Measurements from ENCODE around the gene RAB10. TPM values are rescaled to one million over a fixed set of nuclear protein-coding genes. Genes with fewer than 3 reads are reported as not detected.
A peak's percentile ranks its signal among the peaks of the same experiment; 100 is the strongest.

Gene RAB10
- total RNA-seq = 100 to 1,000 TPM; 115 to 121 TPM
- 102 TPM for polyA plus RNA-seq (2013, experiment 1 of 2)
- polyA plus RNA-seq (2013, experiment 2 of 2) = 95.8 TPM
- long read RNA-seq, experiment 1, transcript RAB10-201 (6 exons, 3,535 nt) = major isoform, 29 of 56 reads
- long read RNA-seq, experiment 1, partial matches to known transcripts = 21 of 56 reads
- long read RNA-seq, experiment 1, other reads (novel, unspliced or antisense) = 6 of 56 reads
- long read RNA-seq, experiment 2, transcript RAB10-201 (6 exons, 3,535 nt) = major isoform, 262 of 282 reads
- long read RNA-seq, experiment 2, partial matches to known transcripts = 13 of 282 reads
- long read RNA-seq, experiment 2, other reads (novel, unspliced or antisense) = 7 of 282 reads
- long read RNA-seq, experiment 3, transcript RAB10-201 (6 exons, 3,535 nt) = major isoform, 611 of 632 reads
- long read RNA-seq, experiment 3, partial matches to known transcripts = 9 of 632 reads
- long read RNA-seq, experiment 3, other reads (novel, unspliced or antisense) = 12 of 632 reads
- long read RNA-seq, experiment 4, transcript RAB10-201 (6 exons, 3,535 nt) = major isoform, 83 of 98 reads
- long read RNA-seq, experiment 4, partial matches to known transcripts = 10 of 98 reads
- long read RNA-seq, experiment 4, other reads (novel, unspliced or antisense) = 5 of 98 reads

- WGBS, 2 experiments (ENCODE audit: insufficient coverage in 1 of 2, insufficient read length in 1 of 2) = 0 to 1% methylated on average over 31 to 93 of the region's 94 CpGs
- DNase-seq = peak; percentile 100
- H3K36me3 Mint-ChIP-seq (ENCODE audit: low read depth) = peaks cover 21% of the 10 kb centered on the region
- H3K27me3 ChIP-seq (ENCODE audit: control insufficient read depth, insufficient read depth, low read length, poor library complexity, severe bottlenecking) = no peaks in the 10 kb centered on the region
- no peaks in the 10 kb centered on the region for H3K9me3 Mint-ChIP-seq
- H3K9me3 ChIP-seq (ENCODE audit: control insufficient read depth, low read length) = no peaks in the 10 kb centered on the region
- H3K36me3 ChIP-seq (ENCODE audit: control insufficient read depth, insufficient read depth, low read length) = peaks cover 21% of the 10 kb centered on the region
- peak within 1 kb of the TSS; percentile 98 for H3K4me3 ChIP-seq (ENCODE audit: low read length)
- H3K9ac ChIP-seq (ENCODE audit: extremely low read depth, low read length, poor library complexity, severe bottlenecking) = peak within 1 kb of the TSS; percentile 85
- H3K4me3 Mint-ChIP-seq = peak within 1 kb of the TSS; percentile 95
- H3K4me1 ChIP-seq (ENCODE audit: control insufficient read depth, insufficient read depth, low read length) = peaks cover 5% of the 10 kb centered on the region
- H3K4me1 Mint-ChIP-seq = peaks cover 7% of the 10 kb centered on the region
- peak within 1 kb of the TSS; percentile 99 for H3K27ac Mint-ChIP-seq
- H3K27ac ChIP-seq (ENCODE audit: low read depth, low read length) = peak within 1 kb of the TSS; percentile 87
- H3K27me3 Mint-ChIP-seq (ENCODE audit: insufficient read depth) = no peaks in the 10 kb centered on the region
- peak; percentile 14 for TF ChIP-seq CTCF (conservative IDR thresholded peaks at IDR 0.05)
Measured at GRCh38 chr2:26033818-26034636, at the start of gene RAB10. RAB10 (plus strand) TSS chr2:26034084; CDS start chr2:26034609, 525 bp downstream.

- Mint-ChIP-seq H3K27me3 (ENCODE audit: insufficient read depth) (no peaks in the 10 kb centered on the region), H3K4me1 (peaks cover 3% of the 10 kb centered on the region), H3K36me3 (ENCODE audit: low read depth) (no peaks in the 10 kb centered on the region), H3K4me3 (no peak overlapping the region), H3K9me3 (no peaks in the 10 kb centered on the region), H3K27ac (no peak overlapping the region)
- no peak for TF ChIP-seq CTCF (conservative IDR thresholded peaks at IDR 0.05)
- no peaks in the 10 kb centered on the region for H3K4me1 ChIP-seq (ENCODE audit: control insufficient read depth, insufficient read depth, low read length)
- H3K36me3 ChIP-seq (ENCODE audit: control insufficient read depth, insufficient read depth, low read length) = no peaks in the 10 kb centered on the region
- WGBS, 2 experiments (ENCODE audit: insufficient coverage in 1 of 2, insufficient read length in 1 of 2) = 93 to 96% methylated on average over 9 of the region's 9 CpGs
- DNase-seq = no peak
- no peaks in the 10 kb centered on the region for H3K9me3 ChIP-seq (ENCODE audit: control insufficient read depth, low read length)
- no peak overlapping the region for H3K27ac ChIP-seq (ENCODE audit: low read depth, low read length)
- no peaks in the 10 kb centered on the region for H3K27me3 ChIP-seq (ENCODE audit: control insufficient read depth, insufficient read depth, low read length, poor library complexity, severe bottlenecking)
- no peak overlapping the region for H3K9ac ChIP-seq (ENCODE audit: extremely low read depth, low read length, poor library complexity, severe bottlenecking)
- H3K4me3 ChIP-seq (ENCODE audit: low read length) = no peak overlapping the region
Measured at GRCh38 chr2:25988134-25988533, 45.8 kb upstream of the RAB10 start.

GRCh38 chr2:25989154-25989553, 44.7 kb upstream of the RAB10 start:
- WGBS, 2 experiments (ENCODE audit: insufficient coverage in 1 of 2, insufficient read length in 1 of 2) = 97% methylated on average over 4 of the region's 4 CpGs; no CpG with 5 or more reads in 1 of the 2 experiments
- Histone ChIP-seq H3K27ac (ENCODE audit: low read depth, low read length) (no peak overlapping the region), H3K27me3 (ENCODE audit: control insufficient read depth, insufficient read depth, low read length, poor library complexity, severe bottlenecking) (no peaks in the 10 kb centered on the region), H3K9me3 (ENCODE audit: control insufficient read depth, low read length) (no peaks in the 10 kb centered on the region), H3K36me3 (ENCODE audit: control insufficient read depth, insufficient read depth, low read length) (no peaks in the 10 kb centered on the region), H3K4me3 (ENCODE audit: low read length) (no peak overlapping the region), H3K9ac (ENCODE audit: extremely low read depth, low read length, poor library complexity, severe bottlenecking) (no peak overlapping the region), H3K4me1 (ENCODE audit: control insufficient read depth, insufficient read depth, low read length) (no peaks in the 10 kb centered on the region)
- Mint-ChIP-seq H3K36me3 (ENCODE audit: low read depth) (no peaks in the 10 kb centered on the region), H3K9me3 (no peaks in the 10 kb centered on the region), H3K27me3 (ENCODE audit: insufficient read depth) (no peaks in the 10 kb centered on the region), H3K4me1 (no peaks in the 10 kb centered on the region), H3K27ac (no peak overlapping the region), H3K4me3 (no peak overlapping the region)
- TF ChIP-seq CTCF (conservative IDR thresholded peaks at IDR 0.05) = no peak
- DNase-seq = no peak
